ENCODE data around the gene SSBP1. TPM values are rescaled to one million over a fixed set of nuclear protein-coding genes. Genes with fewer than 3 reads are reported as not detected.

Gene SSBP1
- total and polyA plus RNA-seq, 2 of the 4 experiments (the other 2 are of a cell fraction): 158 to 204 TPM

- no peak overlapping the region for H4K8ac ChIP-seq (ENCODE audit: low read depth in 2 of 2, low read length in 2 of 2)
- DNase-seq: no peak
Observed at GRCh38 chr7:141700848-141701371, 37.2 kb upstream of the SSBP1 start.

More at GRCh38 chr7:141700848-141701371, 37.2 kb upstream of the SSBP1 start:
- Histone ChIP-seq H3K9ac (ENCODE audit: low read depth, low read length) (no peak overlapping the region), H3K27ac (ENCODE audit: insufficient read depth, low read length) (no peak overlapping the region), H3K18ac (ENCODE audit: low read depth, low read length) (no peak overlapping the region), H3K4me2 (ENCODE audit: low read depth, low read length) (peak overlapping the region; percentile 73), H3K79me1 (ENCODE audit: low read depth in 1 of 2, low read length in 2 of 2) (peaks cover 8% of the 10 kb centered on the region in 2 experiments; a peak in 2 of 4 replicates), H4K91ac (ENCODE audit: insufficient read depth, low read depth, low read length) (no peak overlapping the region), H4K20me1 (ENCODE audit: insufficient read depth, low read length) (no peaks in the 10 kb centered on the region; the same call in 1 of the 2 replicates), H2BK15ac (ENCODE audit: low read depth, low read length) (no peak overlapping the region), H3K4ac (ENCODE audit: low read depth, low read length) (no peak overlapping the region), H3K23ac (ENCODE audit: low read depth, low read length) (no peak overlapping the region), H3K9me1 (ENCODE audit: insufficient read depth, low read length) (no peaks in the 10 kb centered on the region), H3K4me3 (ENCODE audit: insufficient read depth, low read depth, low read length) (peak overlapping the region; percentile 88), H3K4me1 (ENCODE audit: control insufficient read depth, insufficient read depth, low read length) (peaks cover 1% of the 10 kb centered on the region; the same call in 1 of the 2 replicates), H2AK5ac (ENCODE audit: low read depth, low read length) (no peak overlapping the region), H3K9me3 (ENCODE audit: control insufficient read depth, insufficient read depth, low read length) (no peaks in the 10 kb centered on the region), H2AK9ac (replicated peaks; ENCODE audit: low read depth, low read length, poor library complexity) (peak overlapping the region; percentile 33), H3K27me3 (ENCODE audit: control insufficient read depth, insufficient read depth, low read length) (peaks cover 3% of the 10 kb centered on the region; the same call in 1 of the 2 replicates), H3K36me3 (ENCODE audit: control insufficient read depth, insufficient read depth, low read length) (no peaks in the 10 kb centered on the region), H3K14ac (replicated peaks; ENCODE audit: low read depth, low read length) (no peak overlapping the region), H2AFZ (replicated peaks; ENCODE audit: low read length, poor library complexity) (peak overlapping the region; percentile 47), H2BK5ac (ENCODE audit: low read depth, low read length, poor library complexity, severe bottlenecking) (no peak overlapping the region), H2BK20ac (ENCODE audit: low read depth, low read length) (no peak overlapping the region), H4K5ac (ENCODE audit: low read depth, low read length) (no peak overlapping the region), H2BK120ac (ENCODE audit: low read depth, low read length) (no peak overlapping the region), H3K56ac (ENCODE audit: extremely low read depth, insufficient read depth, low read length) (no peak overlapping the region)
- ATAC-seq (ENCODE audit: low read depth): peak; percentile 6; the same call in 1 of the 2 replicates
- BruUV-seq (replicated peaks): no TSS peak
- TF ChIP-seq CEBPB (IDR thresholded peaks at IDR 0.05; ENCODE audit: low read depth, low read length) (no peak), MAZ (IDR thresholded peaks at IDR 0.05; ENCODE audit: borderline replicate concordance, low read depth, low read length) (no peak)
- WGBS, 2 experiments (ENCODE audit: extremely low coverage in 2 of 2, insufficient read length in 1 of 2): 29% methylated on average over 2 of the region's 20 CpGs; no CpG with 5 or more reads in 1 of the 2 experiments
- ChIA-PET CTCF (no interaction called here), POLR2A (ENCODE audit: unreplicated experiment) (no interaction called here)
- dilution Hi-C loops (cut with HindIII; ENCODE audit: low sequenced_read_pairs, unreplicated experiment): no loop called here
- intact Hi-C loops (cut with micrococcal nuclease): no loop called here
- in situ Hi-C loops (cut with MboI; ENCODE audit: low sequenced_read_pairs): no loop called here
